Measurements from ENCODE around the gene PDE6C.

DNA sequence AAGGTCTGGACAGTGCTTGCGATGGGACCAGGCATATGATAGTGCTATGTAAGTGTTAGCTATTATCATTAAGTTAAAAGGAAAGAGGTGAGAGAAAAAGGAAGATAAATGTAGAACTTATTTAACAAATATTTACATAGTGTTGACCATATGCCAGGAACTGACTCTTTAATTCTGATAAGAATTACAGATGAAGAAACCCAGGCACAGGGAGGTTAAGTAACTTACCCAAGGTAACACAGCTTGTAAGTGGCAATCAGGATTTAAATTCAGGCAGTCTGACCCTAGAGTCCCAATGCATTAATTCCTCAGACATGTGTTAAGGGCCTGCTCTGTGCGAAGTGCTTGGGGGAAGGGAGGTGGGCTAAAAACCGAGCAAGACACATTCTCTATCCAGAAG is 34.8 kb upstream of the PDE6C start:
- TF ChIP-seq, protein P1, sequence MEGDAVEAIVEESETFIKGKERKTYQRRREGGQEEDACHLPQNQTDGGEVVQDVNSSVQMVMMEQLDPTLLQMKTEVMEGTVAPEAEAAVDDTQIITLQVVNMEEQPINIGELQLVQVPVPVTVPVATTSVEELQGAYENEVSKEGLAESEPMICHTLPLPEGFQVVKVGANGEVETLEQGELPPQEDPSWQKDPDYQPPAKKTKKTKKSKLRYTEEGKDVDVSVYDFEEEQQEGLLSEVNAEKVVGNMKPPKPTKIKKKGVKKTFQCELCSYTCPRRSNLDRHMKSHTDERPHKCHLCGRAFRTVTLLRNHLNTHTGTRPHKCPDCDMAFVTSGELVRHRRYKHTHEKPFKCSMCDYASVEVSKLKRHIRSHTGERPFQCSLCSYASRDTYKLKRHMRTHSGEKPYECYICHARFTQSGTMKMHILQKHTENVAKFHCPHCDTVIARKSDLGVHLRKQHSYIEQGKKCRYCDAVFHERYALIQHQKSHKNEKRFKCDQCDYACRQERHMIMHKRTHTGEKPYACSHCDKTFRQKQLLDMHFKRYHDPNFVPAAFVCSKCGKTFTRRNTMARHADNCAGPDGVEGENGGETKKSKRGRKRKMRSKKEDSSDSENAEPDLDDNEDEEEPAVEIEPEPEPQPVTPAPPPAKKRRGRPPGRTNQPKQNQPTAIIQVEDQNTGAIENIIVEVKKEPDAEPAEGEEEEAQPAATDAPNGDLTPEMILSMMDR (IDR thresholded peaks at IDR 0.05), result no peak
- no peak for TF ChIP-seq POLR2A (IDR thresholded peaks at IDR 0.05)
